ENCODE measurements around the gene RRP7A. TPM values are rescaled to one million over a fixed set of nuclear protein-coding genes. Genes with fewer than 3 reads are reported as not detected.
A peak's percentile ranks its signal among the peaks of the same experiment; 100 is the strongest.
"Not testable (repeated sequence)": the region's sequence is repeated elsewhere in the genome, so short reads cannot be mapped to it uniquely, and the experiment has no call there.

The RRP7A gene
- polyA plus RNA-seq (ENCODE audit: insufficient read length in 12 of 12) = 10 to 100 TPM in 11 of 12 donors, not detected in 1; 13.3 to 33.3 (median 22.8) TPM
- long read RNA-seq, donor 1, transcript RRP7A-201 (7 exons, 3,801 nt) = major isoform, 11 of 11 reads
- long read RNA-seq, donor 1, partial matches to known transcripts = 0 of 11 reads
- long read RNA-seq, donor 1, other reads (novel, unspliced or antisense) = 0 of 11 reads
- long read RNA-seq, donor 2, transcript RRP7A-201 (7 exons, 3,801 nt) = major isoform, 16 of 16 reads
- long read RNA-seq, donor 2, partial matches to known transcripts = 0 of 16 reads
- long read RNA-seq, donor 2, other reads (novel, unspliced or antisense) = 0 of 16 reads
- long read RNA-seq, donor 3, transcript RRP7A-201 (7 exons, 3,801 nt) = major isoform, 16 of 16 reads
- long read RNA-seq, donor 3, partial matches to known transcripts = 0 of 16 reads
- long read RNA-seq, donor 3, other reads (novel, unspliced or antisense) = 0 of 16 reads
- long read RNA-seq, donor 4, transcript RRP7A-201 (7 exons, 3,801 nt) = major isoform, 7 of 7 reads
- long read RNA-seq, donor 4, partial matches to known transcripts = 0 of 7 reads
- long read RNA-seq, donor 4, other reads (novel, unspliced or antisense) = 0 of 7 reads
- long read RNA-seq, donor 5, transcript RRP7A-201 (7 exons, 3,801 nt) = major isoform, 36 of 36 reads
- long read RNA-seq, donor 5, partial matches to known transcripts = 0 of 36 reads
- long read RNA-seq, donor 5, other reads (novel, unspliced or antisense) = 0 of 36 reads
- long read RNA-seq, donor 6, transcript RRP7A-201 (7 exons, 3,801 nt) = major isoform, 8 of 8 reads
- long read RNA-seq, donor 6, partial matches to known transcripts = 0 of 8 reads
- long read RNA-seq, donor 6, other reads (novel, unspliced or antisense) = 0 of 8 reads
- long read RNA-seq, donor 7, transcript RRP7A-201 (7 exons, 3,801 nt) = major isoform, 11 of 11 reads
- long read RNA-seq, donor 7, partial matches to known transcripts = 0 of 11 reads
- long read RNA-seq, donor 7, other reads (novel, unspliced or antisense) = 0 of 11 reads
- long read RNA-seq, donor 8, transcript RRP7A-201 (7 exons, 3,801 nt) = major isoform, 13 of 13 reads
- long read RNA-seq, donor 8, partial matches to known transcripts = 0 of 13 reads
- long read RNA-seq, donor 8, other reads (novel, unspliced or antisense) = 0 of 13 reads
- long read RNA-seq, donor 9, transcript RRP7A-201 (7 exons, 3,801 nt) = major isoform, 7 of 7 reads
- long read RNA-seq, donor 9, partial matches to known transcripts = 0 of 7 reads
- long read RNA-seq, donor 9, other reads (novel, unspliced or antisense) = 0 of 7 reads
- long read RNA-seq, donor 10, transcript RRP7A-201 (7 exons, 3,801 nt) = major isoform, 9 of 9 reads
- long read RNA-seq, donor 10, partial matches to known transcripts = 0 of 9 reads
- long read RNA-seq, donor 10, other reads (novel, unspliced or antisense) = 0 of 9 reads
- long read RNA-seq, donor 11, transcript RRP7A-201 (7 exons, 3,801 nt) = major isoform, 23 of 23 reads
- long read RNA-seq, donor 11, partial matches to known transcripts = 0 of 23 reads
- long read RNA-seq, donor 11, other reads (novel, unspliced or antisense) = 0 of 23 reads

DNA sequence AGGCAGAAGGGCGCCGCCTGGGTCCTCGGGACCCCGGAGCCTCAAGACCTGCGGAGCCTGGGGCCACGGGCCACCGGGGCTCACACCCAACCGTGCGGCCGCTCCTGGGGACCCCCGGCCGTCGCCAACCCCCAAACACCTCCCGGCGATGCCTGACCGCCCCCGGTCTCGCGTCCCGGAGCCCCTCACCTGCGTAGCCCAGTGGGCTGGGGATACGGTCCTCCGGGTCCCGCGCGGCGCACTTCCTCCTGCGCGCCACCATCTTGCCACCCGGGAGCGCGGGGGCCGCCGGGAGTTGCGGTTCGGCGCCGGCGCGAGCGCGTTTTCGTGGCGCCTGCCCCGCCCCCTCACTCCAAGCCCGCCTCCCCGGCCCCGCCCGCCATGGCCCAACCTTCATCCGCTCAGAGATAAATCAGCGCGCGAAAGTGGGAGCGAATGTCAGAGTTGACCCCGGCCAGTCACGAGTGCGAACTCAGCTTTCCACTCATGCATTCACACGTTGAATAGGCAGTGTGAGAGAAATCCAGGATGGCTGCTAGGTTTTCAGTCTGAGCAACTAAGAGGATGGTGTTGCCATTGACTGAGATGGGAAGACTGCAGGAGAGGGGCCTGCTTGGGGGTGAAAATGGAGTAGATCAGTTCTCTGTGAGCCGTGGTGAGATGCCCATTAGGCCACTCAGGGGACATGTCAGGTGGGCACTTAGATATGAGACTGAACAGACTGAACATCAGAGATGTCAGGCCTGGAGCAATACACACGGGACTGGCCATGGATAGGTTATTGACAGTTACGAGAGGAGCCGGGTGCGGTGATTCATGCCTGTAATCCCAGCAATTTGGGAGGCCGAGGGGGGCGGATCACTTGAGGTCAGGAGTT, at the start of gene RRP7A:
Gene RRP7A, minus strand, starts transcription at position 272 of the 877 bp plus-strand sequence. Its CDS starts 10 bp downstream, at position 262.
- DNase-seq = peak; percentile 83

DNA sequence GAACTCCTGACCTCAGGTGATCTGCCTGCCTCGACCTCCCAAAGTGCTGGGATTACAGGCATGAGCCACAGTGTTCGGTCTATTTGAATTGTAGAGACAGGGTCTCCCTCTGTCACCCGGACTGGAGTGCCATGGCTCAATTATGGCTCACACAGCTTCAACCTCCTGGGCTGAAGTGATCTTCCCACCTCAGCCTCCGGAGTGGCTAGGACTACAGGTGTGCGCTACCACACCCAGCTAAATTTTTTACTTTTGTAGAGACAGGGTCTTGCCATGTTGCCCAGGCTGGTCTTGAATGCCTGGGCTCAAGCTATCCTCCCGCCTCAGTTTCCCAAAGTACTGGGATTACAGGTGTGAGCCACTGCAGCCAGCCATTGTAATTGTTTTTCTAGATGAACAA, 48.4 kb upstream of the RRP7A start:
- not testable (repeated sequence) for DNase-seq

DNA sequence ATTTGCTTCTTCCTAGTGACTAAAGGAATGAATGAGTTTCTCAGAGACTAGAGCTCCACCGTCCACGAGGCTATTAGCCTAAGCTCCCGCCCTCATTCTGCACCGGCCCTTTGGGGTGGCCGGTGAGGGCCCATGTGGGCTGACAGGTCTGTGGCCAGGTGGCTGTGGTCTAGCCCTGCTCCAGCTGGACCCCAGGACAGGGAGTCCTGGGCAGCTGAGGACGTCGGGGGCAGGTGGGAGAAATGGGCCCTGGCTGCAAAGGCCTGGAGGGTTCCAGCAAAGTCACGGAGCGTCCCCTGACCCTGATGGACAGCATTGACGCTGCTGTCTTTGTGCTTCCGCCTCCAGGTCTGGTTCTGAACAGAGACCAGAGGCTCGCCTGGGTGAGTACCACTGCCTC, 46.4 kb upstream of the RRP7A start:
- no peak for DNase-seq

DNA sequence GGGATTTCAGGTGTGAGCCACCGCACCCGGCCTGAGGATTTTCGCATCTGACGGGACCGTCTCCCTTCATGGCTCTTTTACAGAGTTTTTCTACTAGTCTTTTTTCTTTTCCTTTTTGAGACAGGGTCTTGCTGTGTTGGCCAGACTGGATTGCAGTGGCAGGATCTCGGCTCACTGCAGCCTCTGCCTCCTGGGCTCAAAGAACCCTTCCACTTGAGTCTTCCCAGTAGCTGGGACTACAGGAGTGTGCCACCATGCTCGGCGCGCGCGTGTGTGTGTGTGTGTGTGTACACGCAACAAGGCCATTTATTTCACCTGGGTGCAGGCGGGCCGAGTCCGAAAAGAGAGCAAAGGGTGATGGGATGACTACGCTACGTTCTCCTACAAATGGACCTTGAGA, 45.1 kb upstream of the RRP7A start:
- no peak for DNase-seq

GRCh38 chr22:42563943-42564342, 44.3 kb upstream of the RRP7A start:
- not testable (repeated sequence) for DNase-seq

DNA sequence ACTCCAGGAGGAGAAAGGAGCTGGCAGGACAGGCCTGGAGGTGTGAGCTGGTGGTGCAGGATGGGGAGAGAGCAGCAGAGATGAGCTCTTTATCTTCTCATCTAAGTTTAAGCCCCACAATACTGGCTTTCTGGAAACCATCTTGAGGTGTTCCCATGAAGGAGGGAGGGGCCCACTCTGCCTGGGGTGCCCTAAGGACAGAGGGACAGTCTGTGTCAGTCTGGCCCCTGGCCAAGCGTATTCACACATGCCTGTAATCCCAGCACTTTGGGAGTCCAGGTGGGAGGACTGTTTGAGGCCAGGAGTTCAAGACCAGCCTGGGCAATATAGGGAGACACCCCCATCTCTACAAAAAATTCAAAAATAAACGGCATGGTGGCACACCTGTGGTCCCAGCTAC, 43.1 kb upstream of the RRP7A start:
- no peak for DNase-seq

DNA sequence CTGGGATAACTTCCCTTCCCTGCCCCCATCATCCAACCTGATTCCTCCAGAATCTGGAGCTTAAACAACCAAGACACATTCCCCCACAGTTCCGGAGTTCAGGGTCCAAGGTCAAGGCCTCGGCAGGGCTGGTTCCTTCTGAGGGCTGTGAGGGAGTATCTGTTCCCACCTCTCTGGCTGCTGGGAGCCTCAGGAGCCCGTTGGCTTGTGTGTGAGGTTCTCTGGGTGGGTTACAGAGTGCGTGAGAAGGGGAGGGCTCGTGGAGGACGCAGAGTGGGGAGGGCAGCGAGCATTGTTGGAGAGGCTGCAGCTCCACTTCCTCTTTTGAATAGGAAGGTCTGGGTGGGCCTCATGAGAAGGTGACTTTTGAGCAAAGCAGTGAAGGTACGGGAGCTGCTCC, 42.7 kb upstream of the RRP7A start:
- no peak for DNase-seq

DNA sequence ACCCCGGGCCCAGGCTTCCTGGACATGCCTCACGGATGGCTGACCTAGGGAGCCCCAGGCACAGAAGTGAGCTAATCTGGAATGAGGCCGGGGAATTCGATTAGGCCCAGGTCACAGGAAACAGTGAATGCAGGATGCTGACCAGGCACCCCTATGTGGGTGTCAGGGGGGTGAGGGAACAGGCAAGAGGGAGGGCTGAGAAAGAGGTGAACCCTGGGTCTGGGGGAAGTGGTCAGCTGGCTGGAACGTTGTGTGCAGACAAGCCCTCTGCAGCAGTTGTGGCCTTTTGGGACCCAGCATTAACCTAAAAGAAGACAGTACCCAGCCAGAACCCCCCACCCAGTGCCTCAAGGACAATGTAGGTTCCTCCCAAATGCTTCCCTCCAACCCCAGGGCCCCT, 42.3 kb upstream of the RRP7A start:
- no peak for DNase-seq

- DNase-seq = no peak
Measured at GRCh38 chr22:42560781-42561180, 41.2 kb upstream of the RRP7A start.

- DNase-seq = no peak
Measured at GRCh38 chr22:42560381-42560780, 40.8 kb upstream of the RRP7A start.

DNA sequence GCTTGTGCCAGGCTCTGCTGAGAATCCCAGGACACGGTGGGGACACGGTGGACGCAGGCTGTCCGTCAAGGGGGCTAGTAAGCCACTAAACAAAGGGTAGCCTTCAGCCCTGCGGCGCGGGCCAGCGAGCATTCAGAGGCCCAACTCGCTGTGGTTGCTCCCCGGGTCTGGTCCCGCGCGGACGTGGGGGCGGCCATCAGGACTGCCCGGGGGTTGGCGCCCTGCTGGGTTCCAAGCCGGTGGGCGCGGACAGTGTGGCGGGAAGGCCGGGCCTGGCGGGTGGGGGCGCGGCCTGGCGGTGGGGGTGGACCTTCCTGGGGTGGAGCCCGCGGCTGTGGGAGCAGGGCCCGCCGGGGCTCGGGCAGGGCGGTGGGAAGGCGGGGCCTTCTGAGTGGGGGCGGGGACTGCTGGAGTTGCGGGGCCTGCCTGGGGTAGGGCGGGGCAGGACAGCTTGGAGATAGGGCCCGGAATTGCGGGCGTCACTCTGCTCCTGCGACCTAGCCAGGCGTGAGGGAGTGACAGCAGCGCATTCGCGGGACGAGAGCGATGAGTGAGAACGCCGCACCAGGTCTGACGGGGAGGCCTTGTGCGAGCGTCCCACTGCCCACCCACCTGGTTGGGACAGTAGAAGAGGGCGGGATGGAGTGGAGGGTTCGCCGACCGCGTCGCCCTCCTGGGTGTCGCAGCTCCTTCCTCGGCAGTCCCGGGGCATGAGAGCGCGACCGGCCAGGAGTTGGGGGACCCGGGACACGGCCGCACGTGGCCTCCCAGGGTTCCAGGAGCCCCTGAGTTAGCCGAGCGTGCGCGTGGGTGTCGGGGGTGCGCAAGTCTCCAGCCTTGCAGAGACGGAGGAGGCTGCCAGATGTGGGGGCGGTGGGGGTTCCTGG, 34.1 kb upstream of the RRP7A start, which contains the start of gene SERHL2:
Gene SERHL2, plus strand, starts transcription at position 482 of the 887 bp plus-strand sequence. Its CDS starts 65 bp downstream, at position 547.
- DNase-seq = peak; percentile 88

GRCh38 chr22:42552294-42552647, 32.7 kb upstream of the RRP7A start:
- DNase-seq = not testable (repeated sequence)

DNA sequence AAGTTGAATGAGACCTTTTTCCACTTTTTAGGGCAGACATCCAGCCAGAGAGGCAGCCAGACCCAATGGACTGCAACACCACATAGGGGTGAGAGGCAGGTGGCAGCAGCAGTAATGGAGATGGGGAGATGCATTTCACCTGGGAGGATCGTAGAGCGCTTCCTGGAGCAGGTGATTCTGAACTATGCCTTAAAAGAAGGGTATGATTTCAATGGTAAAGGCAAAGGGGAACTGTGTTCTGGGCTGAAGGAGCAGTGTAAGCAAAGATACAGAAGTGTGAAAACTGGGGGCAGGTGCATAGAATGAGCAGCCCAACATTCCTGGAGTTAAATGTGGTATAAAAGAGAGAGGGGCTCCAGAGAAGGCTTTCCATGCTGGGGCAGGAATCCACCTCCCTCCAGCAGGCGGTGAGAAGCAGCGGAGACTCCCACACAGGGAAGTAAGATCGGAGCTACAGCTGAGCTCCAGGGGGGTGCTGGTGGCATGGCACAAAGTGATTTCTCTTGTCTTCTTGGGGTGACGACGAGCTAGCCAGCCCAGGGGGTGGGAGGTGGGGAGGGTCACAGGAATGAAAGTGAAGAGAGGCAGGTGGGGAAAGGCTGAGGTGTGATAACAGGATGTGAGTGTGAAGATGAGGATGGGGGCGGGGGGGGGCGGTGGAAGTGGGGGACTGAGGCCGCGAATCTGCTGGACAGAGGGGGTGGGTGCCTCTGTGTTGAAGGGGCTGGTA, 29.9 kb upstream of the RRP7A start:
- no peak for DNase-seq

GRCh38 chr22:42548597-42549330, 29.2 kb upstream of the RRP7A start:
- DNase-seq = no peak

DNA sequence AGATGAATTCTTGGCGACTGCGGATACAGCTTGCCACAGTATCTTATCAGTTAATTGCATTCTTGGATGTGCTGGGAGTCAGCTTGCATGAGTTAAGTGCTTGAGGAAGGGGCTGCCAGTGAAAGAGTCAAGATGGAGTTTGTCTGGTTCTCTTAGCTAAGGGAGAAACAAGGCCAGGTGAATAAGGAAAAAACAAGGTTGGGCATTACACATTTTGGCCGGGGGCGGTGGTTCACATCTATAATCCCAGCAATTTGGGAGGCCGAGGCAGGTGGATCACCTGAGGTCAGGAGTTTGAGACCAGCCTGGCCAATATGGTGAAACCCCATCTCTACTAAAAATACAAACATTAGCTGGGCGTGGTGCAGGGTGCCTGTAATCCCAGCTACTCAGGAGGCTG, 28.5 kb upstream of the RRP7A start:
- not testable (repeated sequence) for DNase-seq

DNA sequence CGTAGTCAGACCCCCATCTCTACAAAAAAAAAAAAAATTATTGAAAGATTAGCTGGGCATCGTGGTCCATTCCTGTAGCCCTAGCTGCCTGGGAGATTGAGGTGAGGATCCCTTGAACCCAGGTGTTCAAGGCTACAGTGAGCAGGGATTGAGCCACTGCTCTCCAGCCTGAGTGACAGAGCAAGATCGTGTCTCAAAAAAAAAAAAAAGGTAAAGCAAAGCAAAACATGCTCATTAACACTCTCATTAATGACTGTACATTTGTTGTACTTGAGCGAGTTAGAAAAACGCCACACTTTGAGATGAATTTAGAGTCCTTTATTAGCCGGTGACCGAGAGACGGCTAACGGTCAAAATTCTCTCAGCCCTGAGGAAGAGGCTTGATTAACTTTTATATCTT, 28.0 kb upstream of the RRP7A start:
- DNase-seq = no peak

- DNase-seq = no peak
Measured at GRCh38 chr22:42544686-42545085, 25.1 kb upstream of the RRP7A start.
